Stomach (tissue), 9 donors: ENCODE measurements around the gene UGT1A7. TPM values are rescaled to one million over a fixed set of nuclear protein-coding genes. Genes with fewer than 3 reads are reported as not detected.
"Not testable (repeated sequence)": the region's sequence is repeated elsewhere in the genome, so short reads cannot be mapped to it uniquely, and the experiment has no call there.

Source experiments
- DNase-seq, 2 donors: peaks; one replicate each; pipeline versions ENCODE4 v3.0.0 to v3.0.0-alpha.2; 2013 to 2019
- H3K27ac ChIP-seq, 5 donors: fragments of 200-600 bp in 4 of 5; sonication (generic) in 4 of 5; one replicate each; pipeline ENCODE4 v1.5.1; 2013 to 2019; ENCODE audit warnings: mild to moderate bottlenecking in 1 of 5, moderate library complexity in 1 of 5
- H3K27me3 ChIP-seq, 3 donors: fragments of 200-600 bp; sonication (generic); one replicate each; pipeline ENCODE4 v1.5.1; 2017 to 2019; ENCODE audit warnings: mixed run types in 1 of 3
- H3K36me3 ChIP-seq, 4 donors: fragments of 200-600 bp; sonication (generic); 1 replicate in 3 of 4; 2 replicates in 1 of 4; pipeline ENCODE4 v1.5.1; 2016 to 2019
- H3K4me1 ChIP-seq, 4 donors: fragments of 200-600 bp; sonication (generic); one replicate each; pipeline ENCODE4 v1.5.1; 2016 to 2019
- H3K4me3 ChIP-seq, 4 donors: fragments of 200-600 bp; sonication (generic) in 3 of 4; one replicate each; pipeline ENCODE4 v1.5.1; 2016 to 2019; ENCODE audit warnings: mild to moderate bottlenecking in 1 of 4
- H3K9me3 ChIP-seq, 4 donors: fragments of 200-600 bp; sonication (generic); one replicate each; pipeline ENCODE4 v1.5.1; 2016 to 2019
- CTCF ChIP-seq, 7 experiments: fragments of 450-650 bp in 4 of 7; fragments of 200-600 bp in 3 of 7; sonication (generic) in 3 of 7; IDR thresholded peaks; one replicate each; pipeline ENCODE4 v1.5.1; 2016 to 2019; ENCODE audit warnings: antibody characterized with exemption in 7 of 7, control low read depth in 2 of 7, mild to moderate bottlenecking in 1 of 7
- EP300 ChIP-seq: sonication (generic); formaldehyde crosslinking; IDR thresholded peaks from one replicate; pipeline ENCODE4 v1.6.1; 2017; ENCODE audit warnings: antibody characterized with exemption
- POLR2A ChIP-seq, 4 donors: fragments of 450-650 bp; IDR thresholded peaks; one replicate each; pipeline ENCODE4 v1.6.1; 2016; ENCODE audit warnings: antibody characterized with exemption in 4 of 4, control low read depth in 2 of 4, mild to moderate bottlenecking in 1 of 4, moderate library complexity in 1 of 4
- POLR2AphosphoS5 ChIP-seq, 3 donors: sonication (generic); formaldehyde crosslinking; IDR thresholded peaks; one replicate each; pipeline ENCODE4 v1.6.1; 2016; ENCODE audit warnings: antibody characterized with exemption in 3 of 3
- WGBS, 5 donors: extraction: QIAGEN DNeasy Blood & Tissue Kit in 3 of 5; methylation state at CpG; one replicate each; pipeline versions ENCODE4 v1.1.5 to v1.1.7; 2013 to 2018; 5-methylcytosine and 5-hydroxymethylcytosine counted together
- intact Hi-C: fragments of 100-400 bp; cut with DNase I; formaldehyde crosslinking; loops from one replicate; pipeline ENCODE4 v1.15.1; 2023; ENCODE audit warnings: low total_unique reads
- polyA plus RNA-seq, 3 donors: library from polyadenylated mRNA; stranded (reverse); fragments of 200-250 nt; gene quantifications; one replicate each; pipeline ENCODE4 v1.2.3, GENCODE V29; 2013
- total RNA-seq, 5 donors: library from RNA; depleted of rRNA; stranded (reverse); fragments of >200 nt; gene quantifications; one replicate each; pipeline versions ENCODE4 v1.1.0 to v1.2.3, GENCODE V29; 2014 to 2016
- donor health status: healthy with polysubstance abuse.
- donor health status: Bipolar disorder and iron deficiency.
- donor health status: healthy.

UGT1A7 gene
- total and polyA plus RNA-seq, 8 donors: 0.45 to 37.1 (median 3.6) TPM; not detected in 2

GRCh38 chr2:233743464-233744259, 62.0 kb downstream of the UGT1A7 start:
- Histone ChIP-seq H3K4me1 (peaks cover 0 to 3% (median 0%) of the 10 kb centered on the region in 4 donors), H3K27ac (no peak overlapping the region), H3K4me3 (no peak overlapping the region), H3K36me3 (no peaks in the 10 kb centered on the region), H3K27me3 (no peaks in the 10 kb centered on the region), H3K9me3 (no peaks in the 10 kb centered on the region)
- no peak for DNase-seq
- intact Hi-C loops: no loop called here
- TF ChIP-seq EP300 (no peak), POLR2AphosphoS5 (IDR thresholded peaks at IDR 0.05) (no peak), POLR2A (IDR thresholded peaks at IDR 0.05) (no peak), CTCF (IDR thresholded peaks at IDR 0.05) (no peak)
- 93 to 97% (median 95%) methylated on average over 41 to 46 of the region's 46 CpGs for WGBS, 5 donors

- Histone ChIP-seq H3K27ac (no peak overlapping the region), H3K27me3 (no peaks in the 10 kb centered on the region), H3K9me3 (peaks cover 0 to 4% (median 2%) of the 10 kb centered on the region in 4 donors), H3K4me3 (no peak overlapping the region), H3K36me3 (no peaks in the 10 kb centered on the region), H3K4me1 (peaks cover 0 to 3% (median 0%) of the 10 kb centered on the region in 4 donors)
- TF ChIP-seq POLR2A (IDR thresholded peaks at IDR 0.05) (no peak), POLR2AphosphoS5 (IDR thresholded peaks at IDR 0.05) (no peak), CTCF (IDR thresholded peaks at IDR 0.05) (no peak), EP300 (no peak)
- peak in 1 of 2 donors; percentile 24 for DNase-seq
- WGBS, 5 donors: 45 to 62% (median 51%) methylated on average over 5 of the region's 5 CpGs
- intact Hi-C loops: no loop called here
Measured at GRCh38 chr2:233745073-233745755, 63.5 kb downstream of the UGT1A7 start.

GRCh38 chr2:233745838-233746237, 64.1 kb downstream of the UGT1A7 start:
- WGBS, 5 donors: 80 to 93% (median 81%) methylated on average over 2 of the region's 2 CpGs

GRCh38 chr2:233746475-233747282, 65.0 kb downstream of the UGT1A7 start:
- WGBS, 5 donors: 75 to 83% (median 78%) methylated on average over 10 of the region's 10 CpGs
- intact Hi-C loops: no loop called here
- no peak overlapping the region for H3K27ac ChIP-seq

More at GRCh38 chr2:233745838-233746237, 64.1 kb downstream of the UGT1A7 start:
- H3K27me3 ChIP-seq, H3K4me3 ChIP-seq, intact Hi-C loops, H3K4me1 ChIP-seq, H3K9me3 ChIP-seq, H3K36me3 ChIP-seq, H3K27ac ChIP-seq, DNase-seq: not testable (repeated sequence)

More at GRCh38 chr2:233746475-233747282, 65.0 kb downstream of the UGT1A7 start:
- Histone ChIP-seq H3K4me1 (peaks cover 0 to 3% (median 0%) of the 10 kb centered on the region in 4 donors), H3K27me3 (no peaks in the 10 kb centered on the region), H3K4me3 (no peak overlapping the region), H3K36me3 (no peaks in the 10 kb centered on the region), H3K9me3 (peaks cover 0 to 17% (median 12%) of the 10 kb centered on the region in 4 donors)
- TF ChIP-seq EP300 (no peak), POLR2A (IDR thresholded peaks at IDR 0.05) (no peak), CTCF (IDR thresholded peaks at IDR 0.05) (no peak), POLR2AphosphoS5 (IDR thresholded peaks at IDR 0.05) (no peak)
- DNase-seq: no peak
